Right atrium auricular region (tissue), 2 donors: ENCODE measurements around the gene ZNF69. TPM values are rescaled to one million over a fixed set of nuclear protein-coding genes. Genes with fewer than 3 reads are reported as not detected.
"Not testable (repeated sequence)": the region's sequence is repeated elsewhere in the genome, so short reads cannot be mapped to it uniquely, and the experiment has no call there.

Source experiments
- DNase-seq: peaks from one replicate; pipeline ENCODE4 v3.0.0-alpha.2; 2019; ENCODE audit warnings: low spot score
- H3K27ac ChIP-seq, 2 donors: fragments of 200-600 bp; sonication (generic); 1 replicate in 1 of 2; 2 replicates in 1 of 2; pipeline ENCODE4 v1.5.1; 2016 to 2019
- H3K27me3 ChIP-seq, 2 donors: fragments of 200-600 bp; sonication (generic); one replicate each; pipeline versions ENCODE4 v1.5.1 to v1.6.0; 2017 to 2019
- H3K36me3 ChIP-seq: fragments of 200-600 bp; sonication (generic); one replicate; pipeline ENCODE4 v1.5.1; 2016
- H3K4me1 ChIP-seq, 2 donors: fragments of 200-600 bp; sonication (generic); one replicate each; pipeline versions ENCODE4 v1.5.1 to v1.6.0; 2017 to 2019
- H3K4me3 ChIP-seq, 2 donors: fragments of 200-600 bp; sonication (generic); 1 replicate in 1 of 2; 2 replicates in 1 of 2; pipeline ENCODE4 v1.5.1; 2017 to 2019; ENCODE audit warnings: mild to moderate bottlenecking in 1 of 2, moderate library complexity in 1 of 2
- H3K9me3 ChIP-seq, 2 donors: fragments of 200-600 bp; sonication (generic); one replicate each; pipeline ENCODE4 v1.5.1; 2019
- CTCF ChIP-seq, 2 donors: fragments of 200-600 bp; sonication (generic); IDR thresholded peaks; one replicate each; pipeline ENCODE4 v1.5.1; 2019; ENCODE audit warnings: antibody characterized with exemption in 2 of 2
- total RNA-seq, 2 donors: library from RNA; depleted of rRNA; stranded (reverse); fragments of >200 nt; gene quantifications; one replicate each; pipeline ENCODE4 v1.1.0, GENCODE V29; 2016

Gene ZNF69
- total RNA-seq, 2 donors from 2014 or later = 4.2 to 6.3 TPM

- Histone ChIP-seq H3K9me3 (no peaks in the 10 kb centered on the region), H3K27me3 (no peaks in the 10 kb centered on the region), H3K4me3 (no peak overlapping the region), H3K36me3 (no peaks in the 10 kb centered on the region), H3K4me1 (peaks cover 0 to 9% of the 10 kb centered on the region in 2 donors), H3K27ac (no peak overlapping the region)
- TF ChIP-seq CTCF (IDR thresholded peaks at IDR 0.05) = no peak
- no peak for DNase-seq
These were observed 34.2 kb upstream of the ZNF69 start for GRCh38 chr19:11853358-11853757.

GRCh38 chr19:11856596-11857250 is 30.9 kb upstream of the ZNF69 start:
- TF ChIP-seq CTCF (IDR thresholded peaks at IDR 0.05) = no peak
- DNase-seq = no peak
- no peak overlapping the region for H3K4me3 ChIP-seq
- no peak overlapping the region for H3K27ac ChIP-seq
- H3K27me3 ChIP-seq = no peaks in the 10 kb centered on the region
- H3K36me3 ChIP-seq = no peaks in the 10 kb centered on the region
- no peaks in the 10 kb centered on the region for H3K4me1 ChIP-seq
- H3K9me3 ChIP-seq = no peaks in the 10 kb centered on the region

GRCh38 chr19:11860721-11861120 is 26.9 kb upstream of the ZNF69 start:
- no peaks in the 10 kb centered on the region for H3K4me1 ChIP-seq
- no peaks in the 10 kb centered on the region for H3K9me3 ChIP-seq
- H3K4me3 ChIP-seq = no peak overlapping the region
- no peaks in the 10 kb centered on the region for H3K36me3 ChIP-seq
- no peak for TF ChIP-seq CTCF (IDR thresholded peaks at IDR 0.05)
- no peaks in the 10 kb centered on the region for H3K27me3 ChIP-seq
- no peak for DNase-seq
- H3K27ac ChIP-seq = no peak overlapping the region

- H3K4me1 ChIP-seq = no peaks in the 10 kb centered on the region
- H3K9me3 ChIP-seq = peaks cover 0 to 4% of the 10 kb centered on the region in 2 donors
- no peak for DNase-seq
- TF ChIP-seq CTCF (IDR thresholded peaks at IDR 0.05) = no peak
- H3K36me3 ChIP-seq = peaks cover 4% of the 10 kb centered on the region
- H3K27me3 ChIP-seq = no peaks in the 10 kb centered on the region
- no peak overlapping the region for H3K27ac ChIP-seq
- no peak overlapping the region for H3K4me3 ChIP-seq
These were observed 26.3 kb upstream of the ZNF69 start for GRCh38 chr19:11861301-11861700.

- H3K9me3 ChIP-seq = peaks cover 8 to 50% of the 10 kb centered on the region in 2 donors
- not testable (repeated sequence) for H3K4me3 ChIP-seq, H3K27me3 ChIP-seq, H3K27ac ChIP-seq, DNase-seq, H3K4me1 ChIP-seq
- H3K36me3 ChIP-seq = peaks cover 34% of the 10 kb centered on the region
These were observed 19.8 kb upstream of the ZNF69 start for GRCh38 chr19:11867766-11868165.

GRCh38 chr19:11868188-11868587 is 19.4 kb upstream of the ZNF69 start:
- peaks cover 34% of the 10 kb centered on the region for H3K36me3 ChIP-seq
- H3K4me1 ChIP-seq = no peaks in the 10 kb centered on the region
- DNase-seq = no peak
- H3K27me3 ChIP-seq = no peaks in the 10 kb centered on the region
- no peak overlapping the region for H3K27ac ChIP-seq
- H3K9me3 ChIP-seq = peaks cover 8 to 50% of the 10 kb centered on the region in 2 donors
- TF ChIP-seq CTCF (IDR thresholded peaks at IDR 0.05) = no peak
- no peak overlapping the region for H3K4me3 ChIP-seq
